HG03520 (cell line): Measurements from ENCODE around the gene RARS1.

Experiments used
- ATAC-seq: cut with Tn5 transposase; IDR thresholded peaks from one replicate; pipeline ENCODE4 v1.9.1; 2021; ENCODE audit warnings: mild to moderate bottlenecking, moderate library complexity; ENCODE audit not compliant: unreplicated experiment

Gene RARS1

GRCh38 chr5:168552146-168552545, 65.9 kb downstream of the RARS1 start:
- ATAC-seq, result no peak

- ATAC-seq, result no peak
Measured at GRCh38 chr5:168553377-168554130, 67.3 kb downstream of the RARS1 start.

- ATAC-seq, result no peak
Measured at GRCh38 chr5:168557389-168557788, 71.1 kb downstream of the RARS1 start.

- ATAC-seq, result no peak
Measured at GRCh38 chr5:168562279-168562678, 76.0 kb downstream of the RARS1 start.

GRCh38 chr5:168563959-168564358, 77.7 kb downstream of the RARS1 start:
- ATAC-seq, result no peak

GRCh38 chr5:168568738-168569137, 82.5 kb downstream of the RARS1 start:
- no peak for ATAC-seq
